ENCODE data around the gene LSM10. TPM values are rescaled to one million over a fixed set of nuclear protein-coding genes. Genes with fewer than 3 reads are reported as not detected.

Gene LSM10
- total RNA-seq, 1 experiment from 2014 or later = 42.2 TPM

DNA sequence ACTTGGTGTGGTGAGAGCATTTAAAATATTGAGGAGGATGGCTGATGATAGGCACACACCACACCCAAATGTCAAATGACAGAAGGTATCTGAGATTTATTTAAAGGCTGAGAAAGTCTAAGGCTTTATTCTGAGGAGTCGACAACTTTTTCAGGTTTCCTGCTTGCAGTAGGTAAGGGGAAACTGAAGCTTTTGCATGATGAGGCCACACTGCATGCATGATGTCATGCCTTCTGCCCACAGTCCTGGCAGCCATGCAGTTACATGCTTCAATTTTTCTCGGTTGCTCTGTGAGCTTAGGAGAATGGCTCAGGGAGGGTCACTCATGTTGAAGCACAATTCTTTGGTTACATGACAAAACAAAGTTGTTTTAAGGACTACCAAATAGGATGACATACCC lies 45.6 kb upstream of the LSM10 start:
- H3K27ac Mint-ChIP-seq = no peak overlapping the region
- no peak overlapping the region for H3K4me3 Mint-ChIP-seq

More for the DNA sequence above, 45.6 kb upstream of the LSM10 start:
- Mint-ChIP-seq H3K4me1 (peaks cover 14 to 16% of the 10 kb centered on the region in 2 experiments), H3K36me3 (ENCODE audit: insufficient read depth in 1 of 3, low read depth in 3 of 3) (no peaks in the 10 kb centered on the region), H3K9me3 (no peaks in the 10 kb centered on the region), H3K27me3 (ENCODE audit: low read depth) (no peaks in the 10 kb centered on the region)
- Histone ChIP-seq H3K79me2 (ENCODE audit: insufficient read depth, low read length) (no peaks in the 10 kb centered on the region), H4K20me1 (ENCODE audit: control insufficient read depth, insufficient read depth, insufficient read length) (no peaks in the 10 kb centered on the region), H3K4me1 (ENCODE audit: insufficient read depth, low read length) (no peaks in the 10 kb centered on the region), H4K5ac (ENCODE audit: insufficient read length, low read depth, low read length) (no peak overlapping the region), H4K8ac (replicated peaks; ENCODE audit: insufficient read length, low read depth, low read length) (no peak overlapping the region), H3K9me3 (ENCODE audit: control insufficient read depth, low read depth, low read length) (no peaks in the 10 kb centered on the region), H3K4ac (ENCODE audit: low read depth, low read length) (no peak overlapping the region), H3K14ac (ENCODE audit: insufficient read depth, low read length) (no peak overlapping the region), H2BK120ac (ENCODE audit: low read depth, low read length, poor library complexity, severe bottlenecking) (no peak overlapping the region), H2BK20ac (ENCODE audit: low read depth, low read length, poor library complexity, severe bottlenecking) (no peak overlapping the region), H3K27me3 (ENCODE audit: insufficient read depth, low read length) (no peaks in the 10 kb centered on the region), H2BK5ac (ENCODE audit: insufficient read length, low read length) (no peak overlapping the region), H2BK12ac (ENCODE audit: insufficient read length, low read depth, low read length) (no peak overlapping the region), H3K27ac (ENCODE audit: insufficient read length, low read depth, low read length) (no peak overlapping the region), H3K4me2 (ENCODE audit: insufficient read depth, insufficient read length, low read length) (no peak overlapping the region), H3K23me2 (ENCODE audit: insufficient read length, low read depth, low read length, poor library complexity, severe bottlenecking) (no peaks in the 10 kb centered on the region), H2AK5ac (ENCODE audit: insufficient read length, low read length) (no peak overlapping the region), H2BK15ac (ENCODE audit: low read depth, low read length) (no peak overlapping the region), H3K56ac (ENCODE audit: insufficient read length, low read depth, low read length) (no peak overlapping the region), H4K91ac (ENCODE audit: insufficient read length, low read depth, low read length) (no peak overlapping the region), H3T11ph (ENCODE audit: low read length) (no peak overlapping the region), H3K23ac (ENCODE audit: insufficient read length, low read depth, low read length) (no peak overlapping the region), H3K79me1 (ENCODE audit: insufficient read depth, low read depth, low read length, poor library complexity, severe bottlenecking) (no peaks in the 10 kb centered on the region), H2AFZ (ENCODE audit: low read length) (no peak overlapping the region), H3K18ac (ENCODE audit: insufficient read length, low read depth, low read length) (no peak overlapping the region), H3K9ac (ENCODE audit: extremely low read depth, insufficient read length, low read length) (no peak overlapping the region)
- TF ChIP-seq, protein P1, sequence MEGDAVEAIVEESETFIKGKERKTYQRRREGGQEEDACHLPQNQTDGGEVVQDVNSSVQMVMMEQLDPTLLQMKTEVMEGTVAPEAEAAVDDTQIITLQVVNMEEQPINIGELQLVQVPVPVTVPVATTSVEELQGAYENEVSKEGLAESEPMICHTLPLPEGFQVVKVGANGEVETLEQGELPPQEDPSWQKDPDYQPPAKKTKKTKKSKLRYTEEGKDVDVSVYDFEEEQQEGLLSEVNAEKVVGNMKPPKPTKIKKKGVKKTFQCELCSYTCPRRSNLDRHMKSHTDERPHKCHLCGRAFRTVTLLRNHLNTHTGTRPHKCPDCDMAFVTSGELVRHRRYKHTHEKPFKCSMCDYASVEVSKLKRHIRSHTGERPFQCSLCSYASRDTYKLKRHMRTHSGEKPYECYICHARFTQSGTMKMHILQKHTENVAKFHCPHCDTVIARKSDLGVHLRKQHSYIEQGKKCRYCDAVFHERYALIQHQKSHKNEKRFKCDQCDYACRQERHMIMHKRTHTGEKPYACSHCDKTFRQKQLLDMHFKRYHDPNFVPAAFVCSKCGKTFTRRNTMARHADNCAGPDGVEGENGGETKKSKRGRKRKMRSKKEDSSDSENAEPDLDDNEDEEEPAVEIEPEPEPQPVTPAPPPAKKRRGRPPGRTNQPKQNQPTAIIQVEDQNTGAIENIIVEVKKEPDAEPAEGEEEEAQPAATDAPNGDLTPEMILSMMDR (conservative IDR thresholded peaks at IDR 0.05) = no peak
- DNase-seq = no peak
- WGBS (ENCODE audit: extremely low coverage, insufficient read length, low lambda C conversion rate) = no CpG with 5 or more reads among the region's 2 CpGs
